Measurements from ENCODE around the gene C11orf58.

The C11orf58 gene

DNA sequence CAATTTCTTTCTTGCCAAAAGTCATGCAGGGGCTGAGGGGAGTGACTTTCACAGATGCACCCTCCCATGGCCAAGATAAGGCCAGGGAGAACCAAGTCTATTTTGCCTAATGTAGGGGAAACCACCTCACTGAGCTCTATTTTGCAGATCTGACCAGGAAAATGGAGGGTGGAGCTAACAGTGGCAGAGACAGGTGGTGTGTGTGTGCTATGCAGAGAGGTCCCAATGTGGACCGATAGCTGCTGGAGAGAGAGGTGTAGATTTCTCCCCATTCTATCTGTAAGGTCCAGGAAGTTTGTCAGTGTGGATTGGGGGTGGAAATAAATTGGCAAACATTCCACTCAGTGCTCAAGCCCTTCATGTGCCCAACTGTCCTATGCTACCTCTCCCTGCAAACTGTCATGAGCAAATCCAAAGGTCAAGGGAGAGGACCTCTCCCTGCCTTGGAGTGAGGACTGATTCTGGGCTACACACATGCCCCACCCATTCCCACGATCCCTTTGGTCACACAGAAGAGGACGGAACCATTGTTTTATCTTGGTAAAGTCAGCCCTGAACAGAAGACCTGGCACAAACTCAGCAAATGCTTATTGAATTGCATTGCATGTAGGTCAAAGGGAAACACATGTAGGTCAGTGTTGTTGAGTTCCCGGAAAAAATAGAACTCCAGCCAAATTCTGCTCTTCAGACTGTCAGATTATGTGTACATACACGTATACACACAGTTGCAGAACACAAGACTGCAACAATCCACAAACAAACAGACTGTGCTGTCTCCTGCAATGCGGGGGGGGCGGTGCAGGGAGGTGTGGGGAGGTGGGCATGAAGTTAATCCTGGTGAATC is 65.9 kb downstream of the C11orf58 start:
- DNase-seq (ENCODE audit: low spot score): no peak

DNA sequence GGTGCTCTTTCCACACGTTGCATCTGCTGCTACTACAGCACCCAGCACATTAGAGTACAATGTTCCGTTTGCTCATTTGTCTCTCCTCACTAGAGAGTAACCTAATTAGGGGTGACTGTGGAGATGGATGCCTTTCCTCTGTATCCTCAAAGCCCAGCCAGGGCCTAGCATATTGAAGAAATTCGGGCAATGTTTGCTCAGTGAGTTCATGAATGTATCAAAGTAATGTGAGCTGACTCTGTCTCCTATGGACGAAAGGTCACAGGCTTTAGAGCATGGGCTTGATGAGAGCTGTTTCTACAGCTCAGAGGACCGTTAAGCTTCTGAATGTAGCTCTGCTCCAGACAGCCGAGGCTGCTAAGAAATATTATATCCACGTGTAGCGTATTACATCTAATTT is 67.5 kb downstream of the C11orf58 start:
- no peak for DNase-seq (ENCODE audit: low spot score)

- no peak for DNase-seq (ENCODE audit: low spot score)
Observed at GRCh38 chr11:16806791-16807190, 68.3 kb downstream of the C11orf58 start.

DNA sequence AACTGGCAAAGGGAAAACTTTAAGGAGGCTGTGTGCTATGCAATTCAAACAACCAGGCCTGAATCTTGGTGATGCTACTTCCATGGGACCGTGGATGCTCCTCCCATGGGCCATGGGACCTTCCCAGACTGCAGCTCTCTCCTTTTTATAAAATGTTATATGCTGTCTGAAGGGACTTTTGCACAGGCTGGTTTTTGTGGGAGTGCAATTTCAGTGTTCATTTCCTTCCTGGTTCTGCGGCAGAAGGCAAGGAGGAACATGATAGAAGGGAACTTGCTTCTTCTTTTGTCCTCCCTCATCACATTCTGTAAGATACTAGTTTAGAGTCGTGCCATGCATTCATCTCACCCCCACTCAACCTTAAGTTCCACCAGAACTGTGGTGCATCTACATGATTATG is 68.9 kb downstream of the C11orf58 start:
- no peak for DNase-seq (ENCODE audit: low spot score)

Data from HuH-7 (cell line).